ENCODE results near the gene RRAS2.
"Not testable (repeated sequence)": the region's sequence is repeated elsewhere in the genome, so short reads cannot be mapped to it uniquely, and the experiment has no call there.

The RRAS2 gene

GRCh38 chr11:14359501-14360031 is 583 bp upstream of the RRAS2 start:
- Mint-ChIP-seq H3K4me1 (ENCODE audit: low read depth) (peaks cover 30% of the 10 kb centered on the region), H3K36me3 (no peaks in the 10 kb centered on the region), H3K4me3 (peak overlapping the region; percentile 72), H3K27me3 (no peaks in the 10 kb centered on the region), H3K27ac (peak overlapping the region; percentile 76), H3K9me3 (ENCODE audit: low read depth) (no peaks in the 10 kb centered on the region)

GRCh38 chr11:14357881-14358728 is 878 bp downstream of the RRAS2 start:
- Mint-ChIP-seq H3K36me3 (peaks cover 3% of the 10 kb centered on the region), H3K4me1 (ENCODE audit: low read depth) (peaks cover 38% of the 10 kb centered on the region), H3K27me3 (no peaks in the 10 kb centered on the region), H3K9me3 (ENCODE audit: low read depth) (no peaks in the 10 kb centered on the region), H3K27ac (peak overlapping the region; percentile 95), H3K4me3 (peak overlapping the region; percentile 99)

GRCh38 chr11:14356342-14356741 is 2.6 kb downstream of the RRAS2 start:
- peaks cover 39% of the 10 kb centered on the region for H3K4me1 Mint-ChIP-seq (ENCODE audit: low read depth)
- peak overlapping the region; percentile 57 for H3K4me3 Mint-ChIP-seq
- H3K27ac Mint-ChIP-seq = no peak overlapping the region
- no peaks in the 10 kb centered on the region for H3K27me3 Mint-ChIP-seq
- H3K36me3 Mint-ChIP-seq = peaks cover 3% of the 10 kb centered on the region
- no peaks in the 10 kb centered on the region for H3K9me3 Mint-ChIP-seq (ENCODE audit: low read depth)

- H3K4me3 Mint-ChIP-seq; H3K27me3 Mint-ChIP-seq; H3K36me3 Mint-ChIP-seq; H3K27ac Mint-ChIP-seq; H3K9me3 Mint-ChIP-seq (ENCODE audit: low read depth): not testable (repeated sequence)
- H3K4me1 Mint-ChIP-seq (ENCODE audit: low read depth) = peaks cover 54% of the 10 kb centered on the region
Measured at GRCh38 chr11:14354604-14355003, 4.4 kb downstream of the RRAS2 start.

GRCh38 chr11:14350716-14351238 is 8.2 kb downstream of the RRAS2 start:
- H3K4me1 Mint-ChIP-seq (ENCODE audit: low read depth) = peaks cover 43% of the 10 kb centered on the region
- H3K36me3 Mint-ChIP-seq = peaks cover 19% of the 10 kb centered on the region
- H3K4me3 Mint-ChIP-seq = no peak overlapping the region
- peaks cover 7% of the 10 kb centered on the region for H3K9me3 Mint-ChIP-seq (ENCODE audit: low read depth)
- H3K27ac Mint-ChIP-seq = no peak overlapping the region
- H3K27me3 Mint-ChIP-seq = no peaks in the 10 kb centered on the region

GRCh38 chr11:14350215-14350614 is 8.8 kb downstream of the RRAS2 start:
- Mint-ChIP-seq H3K9me3 (ENCODE audit: low read depth) (peaks cover 8% of the 10 kb centered on the region), H3K36me3 (peaks cover 20% of the 10 kb centered on the region), H3K27me3 (no peaks in the 10 kb centered on the region), H3K4me1 (ENCODE audit: low read depth) (peaks cover 42% of the 10 kb centered on the region), H3K4me3 (no peak overlapping the region), H3K27ac (no peak overlapping the region)

- Mint-ChIP-seq H3K4me1 (ENCODE audit: low read depth) (peaks cover 40% of the 10 kb centered on the region), H3K9me3 (ENCODE audit: low read depth) (peaks cover 8% of the 10 kb centered on the region), H3K27me3 (no peaks in the 10 kb centered on the region), H3K36me3 (peaks cover 22% of the 10 kb centered on the region), H3K4me3 (no peak overlapping the region), H3K27ac (no peak overlapping the region)
Measured at GRCh38 chr11:14347991-14348390, 11.0 kb downstream of the RRAS2 start.

GRCh38 chr11:14347494-14347893 is 11.5 kb downstream of the RRAS2 start:
- Mint-ChIP-seq H3K4me3 (no peak overlapping the region), H3K36me3 (peaks cover 22% of the 10 kb centered on the region), H3K4me1 (ENCODE audit: low read depth) (peaks cover 44% of the 10 kb centered on the region), H3K9me3 (ENCODE audit: low read depth) (peaks cover 8% of the 10 kb centered on the region), H3K27me3 (no peaks in the 10 kb centered on the region), H3K27ac (no peak overlapping the region)

GRCh38 chr11:14346303-14346955 is 12.6 kb downstream of the RRAS2 start:
- no peaks in the 10 kb centered on the region for H3K27me3 Mint-ChIP-seq
- no peak overlapping the region for H3K27ac Mint-ChIP-seq
- peaks cover 53% of the 10 kb centered on the region for H3K4me1 Mint-ChIP-seq (ENCODE audit: low read depth)
- H3K4me3 Mint-ChIP-seq = no peak overlapping the region
- peaks cover 8% of the 10 kb centered on the region for H3K9me3 Mint-ChIP-seq (ENCODE audit: low read depth)
- peaks cover 22% of the 10 kb centered on the region for H3K36me3 Mint-ChIP-seq

GRCh38 chr11:14345668-14346067 is 13.3 kb downstream of the RRAS2 start:
- Mint-ChIP-seq H3K4me1 (ENCODE audit: low read depth) (peaks cover 55% of the 10 kb centered on the region), H3K27me3 (no peaks in the 10 kb centered on the region), H3K4me3 (no peak overlapping the region), H3K9me3 (ENCODE audit: low read depth) (peaks cover 8% of the 10 kb centered on the region), H3K27ac (peak overlapping the region; percentile 23), H3K36me3 (peaks cover 23% of the 10 kb centered on the region)

GRCh38 chr11:14345016-14345415 is 14.0 kb downstream of the RRAS2 start:
- H3K27ac Mint-ChIP-seq; H3K9me3 Mint-ChIP-seq (ENCODE audit: low read depth); H3K4me3 Mint-ChIP-seq; H3K27me3 Mint-ChIP-seq: not testable (repeated sequence)
- Mint-ChIP-seq H3K4me1 (ENCODE audit: low read depth) (peaks cover 53% of the 10 kb centered on the region), H3K36me3 (peaks cover 26% of the 10 kb centered on the region)

GRCh38 chr11:14342906-14343305 is 16.1 kb downstream of the RRAS2 start:
- peaks cover 51% of the 10 kb centered on the region for H3K4me1 Mint-ChIP-seq (ENCODE audit: low read depth)
- no peak overlapping the region for H3K4me3 Mint-ChIP-seq

GRCh38 chr11:14341968-14342367 is 17.0 kb downstream of the RRAS2 start:
- H3K36me3 Mint-ChIP-seq = peaks cover 16% of the 10 kb centered on the region
- H3K9me3 Mint-ChIP-seq (ENCODE audit: low read depth) = peaks cover 8% of the 10 kb centered on the region
- H3K27me3 Mint-ChIP-seq = no peaks in the 10 kb centered on the region
- H3K27ac Mint-ChIP-seq = peak overlapping the region; percentile 23
- peaks cover 54% of the 10 kb centered on the region for H3K4me1 Mint-ChIP-seq (ENCODE audit: low read depth)
- no peak overlapping the region for H3K4me3 Mint-ChIP-seq

More at GRCh38 chr11:14342906-14343305, 16.1 kb downstream of the RRAS2 start:
- Mint-ChIP-seq H3K9me3 (ENCODE audit: low read depth) (peaks cover 8% of the 10 kb centered on the region), H3K27ac (no peak overlapping the region), H3K36me3 (peaks cover 18% of the 10 kb centered on the region), H3K27me3 (no peaks in the 10 kb centered on the region)

GRCh38 chr11:14340721-14341120 is 18.3 kb downstream of the RRAS2 start:
- H3K4me1 Mint-ChIP-seq (ENCODE audit: low read depth) = peaks cover 63% of the 10 kb centered on the region

GRCh38 chr11:14339356-14339755 is 19.6 kb downstream of the RRAS2 start:
- no peak overlapping the region for H3K27ac Mint-ChIP-seq
- H3K4me3 Mint-ChIP-seq = no peak overlapping the region
- peaks cover 71% of the 10 kb centered on the region for H3K4me1 Mint-ChIP-seq (ENCODE audit: low read depth)
- H3K9me3 Mint-ChIP-seq (ENCODE audit: low read depth) = peaks cover 14% of the 10 kb centered on the region
- H3K27me3 Mint-ChIP-seq = no peaks in the 10 kb centered on the region
- H3K36me3 Mint-ChIP-seq = peaks cover 22% of the 10 kb centered on the region

More at GRCh38 chr11:14340721-14341120, 18.3 kb downstream of the RRAS2 start:
- Mint-ChIP-seq H3K36me3 (peaks cover 16% of the 10 kb centered on the region), H3K9me3 (ENCODE audit: low read depth) (peaks cover 8% of the 10 kb centered on the region), H3K27me3 (no peaks in the 10 kb centered on the region), H3K4me3 (peak overlapping the region; percentile 18), H3K27ac (peak overlapping the region; percentile 77)
